ENCODE results near the gene REC114. TPM values are rescaled to one million over a fixed set of nuclear protein-coding genes. Genes with fewer than 3 reads are reported as not detected.

REC114 gene
- total and polyA plus RNA-seq, 2 donors (not counting 1 experiment from before 2014, with no cell fraction given), result not detected

DNA sequence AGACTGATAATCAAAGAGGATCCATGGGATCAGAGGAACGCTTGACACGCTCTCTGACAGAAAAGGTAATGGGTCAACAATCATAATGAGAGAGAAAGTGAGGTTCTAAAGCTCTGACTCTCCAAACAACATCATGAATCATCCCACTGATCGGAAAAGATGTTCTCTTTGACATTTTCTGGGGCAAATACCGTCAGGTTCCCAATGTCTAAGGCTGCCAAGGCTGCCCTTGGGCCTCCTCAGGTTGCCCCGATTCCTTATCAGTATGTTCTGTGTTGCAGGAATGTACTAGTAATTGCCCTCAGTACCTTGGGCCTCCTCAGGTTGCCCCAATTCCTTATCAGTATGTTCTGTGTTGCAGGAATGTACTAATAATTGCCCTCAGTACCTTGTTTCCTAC, 129.3 kb downstream of the REC114 start:
- no peak overlapping the region for H3K4me3 ChIP-seq (ENCODE audit: control extremely low read depth in 1 of 5, extremely low read depth in 1 of 5, insufficient read depth in 1 of 5, low read depth in 2 of 5, low read length in 4 of 5)
- intact Hi-C loops (cut with micrococcal nuclease), result no loop called here
- no peaks in the 10 kb centered on the region for H3K27me3 ChIP-seq (replicated peaks in 1 of 4; ENCODE audit: control extremely low read depth in 1 of 4, control insufficient read depth in 3 of 4, insufficient read depth in 4 of 4, low read length in 3 of 4)
- H3K27ac ChIP-seq (ENCODE audit: low read length in 2 of 2), result no peak overlapping the region
- H3K27me3 Mint-ChIP-seq, result no peaks in the 10 kb centered on the region
- ChIA-PET CTCF (no interaction called here), POLR2A (no interaction called here)
- H4K20me1 ChIP-seq (ENCODE audit: control insufficient read depth, insufficient read depth, low read length, poor library complexity, severe bottlenecking), result no peaks in the 10 kb centered on the region
- no peak overlapping the region for H3K9ac ChIP-seq (ENCODE audit: low read length)
- no peak overlapping the region for H2AFZ ChIP-seq (ENCODE audit: insufficient read depth, low read depth, low read length, poor library complexity, severe bottlenecking)
- DNase-seq (no peak), ATAC-seq (ENCODE audit: low read depth) (no peak)
- H3K4me3 Mint-ChIP-seq, result no peak overlapping the region
- WGBS (ENCODE audit: insufficient coverage), result 87% methylated on average over 2 of the region's 5 CpGs
- H3K9me3 ChIP-seq (ENCODE audit: control extremely low read depth in 1 of 3, control insufficient read depth in 2 of 3, insufficient read depth in 1 of 3, low read length in 2 of 3), result no peaks in the 10 kb centered on the region
- H3K4me1 ChIP-seq (ENCODE audit: control insufficient read depth in 2 of 2, insufficient read depth in 2 of 2, low read length in 2 of 2), result no peaks in the 10 kb centered on the region
- no peak overlapping the region for H3K4me2 ChIP-seq (replicated peaks; ENCODE audit: low read depth, low read length, poor library complexity, severe bottlenecking)
- no peaks in the 10 kb centered on the region for H3K9me3 Mint-ChIP-seq (ENCODE audit: insufficient read depth)
- H3K4me1 Mint-ChIP-seq, result no peaks in the 10 kb centered on the region
- TF ChIP-seq EZH2 (IDR thresholded peaks at IDR 0.05; ENCODE audit: borderline replicate concordance, insufficient read depth, low read depth, low read length, poor library complexity, severe bottlenecking) (no peak), CTCF (IDR thresholded peaks at IDR 0.05) (no peak)
- H3K36me3 ChIP-seq (replicated peaks in 1 of 2; ENCODE audit: control extremely low read depth in 1 of 2, control insufficient read depth in 1 of 2, extremely low read depth in 1 of 2, insufficient read depth in 2 of 2, low read length in 1 of 2), result peaks cover 4 to 68% of the 10 kb centered on the region in 2 experiments
- no peak overlapping the region for H3K27ac Mint-ChIP-seq
- H3K79me2 ChIP-seq (ENCODE audit: control insufficient read depth, insufficient read depth, low read length), result no peaks in the 10 kb centered on the region

DNA sequence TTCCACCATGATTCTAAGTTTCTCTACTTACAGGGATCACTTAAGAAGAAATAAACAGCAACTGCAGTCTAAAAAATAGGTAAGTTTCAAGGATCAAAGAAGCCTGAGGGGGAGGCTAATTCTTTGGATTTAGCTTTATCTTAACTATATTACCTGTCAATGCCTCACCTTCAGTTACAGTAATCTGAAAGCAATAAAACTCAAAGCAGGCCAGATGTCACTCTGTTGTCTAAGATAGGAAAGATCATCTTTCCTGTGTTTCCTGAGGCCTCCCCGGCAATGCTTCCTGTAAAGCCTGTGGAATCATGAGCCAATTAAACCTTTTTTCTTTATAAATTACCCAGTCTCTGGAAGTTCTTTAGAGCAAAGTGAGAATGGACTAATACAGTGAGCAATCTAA, 130.1 kb downstream of the REC114 start:
- TF ChIP-seq CTCF (IDR thresholded peaks at IDR 0.05) (no peak), EZH2 (IDR thresholded peaks at IDR 0.05; ENCODE audit: borderline replicate concordance, insufficient read depth, low read depth, low read length, poor library complexity, severe bottlenecking) (no peak)
- Histone ChIP-seq H3K9ac (ENCODE audit: low read length) (no peak overlapping the region), H3K36me3 (replicated peaks in 1 of 2; ENCODE audit: control extremely low read depth in 1 of 2, control insufficient read depth in 1 of 2, extremely low read depth in 1 of 2, insufficient read depth in 2 of 2, low read length in 1 of 2) (peaks cover 4 to 68% of the 10 kb centered on the region in 2 experiments), H3K27me3 (replicated peaks in 1 of 4; ENCODE audit: control extremely low read depth in 1 of 4, control insufficient read depth in 3 of 4, insufficient read depth in 4 of 4, low read length in 3 of 4) (no peaks in the 10 kb centered on the region), H3K9me3 (ENCODE audit: control extremely low read depth in 1 of 3, control insufficient read depth in 2 of 3, insufficient read depth in 1 of 3, low read length in 2 of 3) (no peaks in the 10 kb centered on the region), H3K4me3 (ENCODE audit: control extremely low read depth in 1 of 5, extremely low read depth in 1 of 5, insufficient read depth in 1 of 5, low read depth in 2 of 5, low read length in 4 of 5) (no peak overlapping the region), H3K4me2 (replicated peaks; ENCODE audit: low read depth, low read length, poor library complexity, severe bottlenecking) (no peak overlapping the region), H2AFZ (ENCODE audit: insufficient read depth, low read depth, low read length, poor library complexity, severe bottlenecking) (no peak overlapping the region), H3K4me1 (ENCODE audit: control insufficient read depth in 2 of 2, insufficient read depth in 2 of 2, low read length in 2 of 2) (no peaks in the 10 kb centered on the region), H3K79me2 (ENCODE audit: control insufficient read depth, insufficient read depth, low read length) (no peaks in the 10 kb centered on the region), H4K20me1 (ENCODE audit: control insufficient read depth, insufficient read depth, low read length, poor library complexity, severe bottlenecking) (no peaks in the 10 kb centered on the region), H3K27ac (ENCODE audit: low read length in 2 of 2) (no peak overlapping the region)
- intact Hi-C loops (cut with micrococcal nuclease), result no loop called here
- no peak overlapping the region for H3K4me3 Mint-ChIP-seq
- ChIA-PET POLR2A (no interaction called here), CTCF (no interaction called here)
- no CpG with 5 or more reads among the region's 1 CpG for WGBS (ENCODE audit: insufficient coverage)
- no peaks in the 10 kb centered on the region for H3K27me3 Mint-ChIP-seq
- DNase-seq, result no peak
- H3K9me3 Mint-ChIP-seq (ENCODE audit: insufficient read depth), result no peaks in the 10 kb centered on the region
- H3K4me1 Mint-ChIP-seq, result no peaks in the 10 kb centered on the region
- H3K27ac Mint-ChIP-seq, result no peak overlapping the region
- ATAC-seq (ENCODE audit: low read depth), result no peak
